Putamen (tissue), 1 donor: Measurements from ENCODE around the gene SFXN4.
"Not testable (repeated sequence)": the region's sequence is repeated elsewhere in the genome, so short reads cannot be mapped to it uniquely, and the experiment has no call there.

Experiments
- DNase-seq: peaks from one replicate; pipeline ENCODE4 v3.0.0-alpha.2; 2016; ENCODE audit warnings: low spot score

The SFXN4 gene

GRCh38 chr10:119105899-119106298 is 59.6 kb downstream of the SFXN4 start:
- DNase-seq = not testable (repeated sequence)

DNA sequence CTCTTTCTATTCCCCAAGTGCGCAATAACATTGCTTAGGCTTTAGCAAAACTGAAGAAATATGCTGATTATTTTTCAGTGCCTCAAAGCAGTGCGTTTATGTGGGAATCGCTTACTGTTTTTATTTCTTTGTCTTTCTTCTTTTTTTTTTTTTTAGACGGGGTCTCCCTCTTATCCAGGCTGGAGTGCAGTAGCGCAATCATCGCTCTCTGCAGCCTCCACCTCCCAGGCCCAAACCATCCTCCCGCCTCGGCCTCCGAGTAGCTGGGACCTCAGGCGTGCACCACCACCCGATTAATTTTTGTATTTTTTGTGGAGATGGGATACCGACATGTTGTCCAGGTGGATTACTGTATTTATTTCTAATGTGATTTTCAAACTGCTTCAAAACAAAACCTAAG is 60.4 kb downstream of the SFXN4 start:
- DNase-seq = no peak

- DNase-seq = no peak
These were observed 60.9 kb downstream of the SFXN4 start for GRCh38 chr10:119104654-119105015.

- peak; percentile 86 for DNase-seq
These were observed 61.4 kb downstream of the SFXN4 start, which contains the start of gene DENND10 for GRCh38 chr10:119103903-119104653. Gene DENND10, plus strand, starts transcription at chr10:119104113. Its CDS starts 30 bp downstream, at chr10:119104143.

DNA sequence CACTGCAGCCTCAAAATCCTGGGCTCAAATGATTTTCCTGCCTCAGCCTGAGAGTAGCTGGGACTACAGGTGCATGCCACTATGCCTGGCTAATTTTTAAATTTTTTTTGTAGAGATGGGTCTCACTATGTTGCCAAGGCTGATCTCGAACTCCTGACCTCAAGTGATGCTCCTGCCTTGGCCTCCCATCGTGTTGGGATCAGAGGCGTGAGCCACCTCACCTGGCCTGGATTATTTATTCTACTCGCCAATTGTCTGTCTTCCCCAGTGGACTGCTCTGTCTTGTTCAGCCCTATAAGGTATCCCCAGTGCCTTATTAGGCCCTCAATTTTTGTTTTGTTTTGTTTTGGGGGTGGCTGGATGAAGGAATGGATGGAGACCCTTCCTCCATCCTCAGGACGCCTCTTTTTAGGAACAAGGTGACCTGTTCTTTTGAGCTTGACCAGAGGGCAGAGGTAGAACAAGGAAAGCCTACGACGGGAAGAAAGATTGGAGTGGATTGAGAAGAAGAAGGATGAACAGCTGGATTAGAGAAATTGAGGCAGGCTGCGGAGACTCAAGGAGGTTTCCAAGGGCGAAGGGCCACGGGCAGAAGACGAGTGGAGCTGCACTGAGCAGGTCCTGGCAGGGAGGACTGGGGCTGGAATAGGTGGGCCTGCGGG is 62.1 kb downstream of the SFXN4 start:
- DNase-seq = no peak

- no peak for DNase-seq
These were observed 64.0 kb downstream of the SFXN4 start for GRCh38 chr10:119101366-119102098.

DNA sequence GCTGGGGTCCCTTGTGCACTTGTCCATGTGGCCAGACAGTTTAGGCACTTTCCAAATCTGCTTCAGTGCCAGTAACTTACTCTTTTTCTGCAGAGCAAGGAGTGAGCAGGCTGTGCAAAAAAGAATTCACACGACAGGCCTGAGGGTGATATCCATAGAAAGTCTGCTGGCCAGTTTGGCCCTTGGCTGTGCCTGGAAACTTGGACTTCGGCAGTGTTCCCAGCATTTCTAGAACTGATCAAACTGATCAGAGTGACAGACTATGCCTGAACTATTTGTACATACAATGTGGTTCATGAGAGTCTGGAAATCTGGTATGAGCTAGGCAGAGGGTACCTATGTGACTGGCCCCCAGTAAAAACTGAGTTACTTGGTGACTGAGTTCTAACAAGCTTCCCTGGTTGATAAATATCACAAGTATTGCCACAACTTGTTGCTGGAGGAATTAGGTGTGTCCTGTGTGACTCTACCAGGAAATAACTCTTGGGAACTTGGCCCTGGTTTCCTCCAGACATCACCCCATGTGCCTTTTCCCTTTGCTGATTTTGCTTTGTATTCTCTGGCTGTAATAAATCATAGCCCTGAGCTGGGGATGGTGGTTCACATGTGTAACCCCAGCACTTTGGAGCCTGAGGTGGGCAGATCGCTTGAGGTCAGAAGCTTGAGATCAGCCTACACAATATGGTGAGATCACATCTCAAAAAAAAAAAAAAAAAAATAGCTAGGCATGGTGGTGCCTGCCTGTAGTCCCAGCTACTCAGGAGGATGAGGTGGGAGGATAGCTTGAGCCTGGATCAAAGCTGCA is 64.9 kb downstream of the SFXN4 start:
- DNase-seq = no peak

GRCh38 chr10:119098576-119098975 is 66.9 kb downstream of the SFXN4 start:
- no peak for DNase-seq

GRCh38 chr10:119096641-119097415 is 68.7 kb downstream of the SFXN4 start:
- not testable (repeated sequence) for DNase-seq

- no peak for DNase-seq
These were observed 69.9 kb downstream of the SFXN4 start for GRCh38 chr10:119095640-119096039.

DNA sequence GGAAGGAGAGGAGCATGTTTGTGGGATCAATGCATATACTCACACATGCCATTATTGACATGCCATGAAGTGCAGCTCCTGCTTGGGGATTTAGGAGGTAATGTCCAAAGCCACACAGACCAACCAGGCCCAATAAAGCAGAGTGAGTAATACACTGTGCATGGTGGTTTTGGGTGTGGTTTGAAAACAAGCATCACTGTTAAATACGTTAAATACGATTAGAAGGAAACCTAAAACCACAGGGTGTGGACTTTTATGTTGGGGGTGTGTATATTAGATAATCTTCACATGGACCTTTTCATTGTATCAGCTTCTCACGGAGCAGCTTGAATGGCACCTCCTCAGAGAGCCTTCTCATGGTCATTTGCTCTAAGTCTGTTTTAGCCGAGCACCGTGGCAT is 74.5 kb downstream of the SFXN4 start:
- DNase-seq = no peak
